Mononuclear cell (primary cell): ENCODE data around the gene TAF4. TPM values are rescaled to one million over a fixed set of nuclear protein-coding genes. Genes with fewer than 3 reads are reported as not detected.
"Not testable (repeated sequence)": the region's sequence is repeated elsewhere in the genome, so short reads cannot be mapped to it uniquely, and the experiment has no call there.

Experiments
- H3K27me3 ChIP-seq: 2 replicates; pipeline ENCODE4 v1.6.0; 2011; ENCODE audit warnings: low read length, control low read depth; ENCODE audit not compliant: insufficient read depth
- H3K4me1 ChIP-seq: 2 replicates; pipeline ENCODE4 v1.5.1; 2011; ENCODE audit warnings: mild to moderate bottlenecking, low read length, control low read depth; ENCODE audit not compliant: insufficient read depth
- H3K4me3 ChIP-seq: 2 replicates; pipeline ENCODE4 v1.5.1; 2011; ENCODE audit warnings: mild to moderate bottlenecking, low read length, moderate library complexity
- H3K9me3 ChIP-seq: 2 replicates; pipeline ENCODE4 v1.5.1; 2011; ENCODE audit warnings: low read depth, mild to moderate bottlenecking, control low read depth, low read length
- total RNA-seq: library from RNA; depleted of rRNA; stranded (reverse); fragments of >200 nt; gene quantifications from one replicate; pipeline ENCODE4 v1.2.3, GENCODE V29; 2012

TAF4 gene
- total RNA-seq, 1 donor = 7.7 TPM

GRCh38 chr20:61982191-61982950, 83.3 kb downstream of the TAF4 start:
- H3K27me3 ChIP-seq = no peaks in the 10 kb centered on the region
- H3K9me3 ChIP-seq = no peaks in the 10 kb centered on the region
- peaks cover 4% of the 10 kb centered on the region for H3K4me1 ChIP-seq
- H3K4me3 ChIP-seq = no peak overlapping the region

GRCh38 chr20:61981691-61982090, 84.0 kb downstream of the TAF4 start:
- H3K4me3 ChIP-seq, H3K9me3 ChIP-seq, H3K27me3 ChIP-seq, H3K4me1 ChIP-seq: not testable (repeated sequence)

- Histone ChIP-seq H3K9me3 (no peaks in the 10 kb centered on the region), H3K4me1 (peaks cover 4% of the 10 kb centered on the region), H3K4me3 (no peak overlapping the region), H3K27me3 (no peaks in the 10 kb centered on the region)
These were observed 84.8 kb downstream of the TAF4 start for GRCh38 chr20:61980647-61981583.

- Histone ChIP-seq H3K4me1 (peaks cover 4% of the 10 kb centered on the region), H3K9me3 (no peaks in the 10 kb centered on the region), H3K27me3 (no peaks in the 10 kb centered on the region), H3K4me3 (no peak overlapping the region)
These were observed 85.7 kb downstream of the TAF4 start for GRCh38 chr20:61979701-61980635.

- H3K4me1 ChIP-seq = peaks cover 4% of the 10 kb centered on the region
- no peaks in the 10 kb centered on the region for H3K27me3 ChIP-seq
- no peak overlapping the region for H3K4me3 ChIP-seq
- no peaks in the 10 kb centered on the region for H3K9me3 ChIP-seq
These were observed 86.6 kb downstream of the TAF4 start for GRCh38 chr20:61979090-61979489.

GRCh38 chr20:61978491-61978890, 87.2 kb downstream of the TAF4 start:
- Histone ChIP-seq H3K4me3 (no peak overlapping the region), H3K9me3 (no peaks in the 10 kb centered on the region), H3K27me3 (no peaks in the 10 kb centered on the region), H3K4me1 (peaks cover 4% of the 10 kb centered on the region)

GRCh38 chr20:61977419-61977786, 88.3 kb downstream of the TAF4 start:
- Histone ChIP-seq H3K27me3 (no peaks in the 10 kb centered on the region), H3K4me3 (no peak overlapping the region), H3K4me1 (peaks cover 4% of the 10 kb centered on the region), H3K9me3 (no peaks in the 10 kb centered on the region)

GRCh38 chr20:61976644-61977418, 88.8 kb downstream of the TAF4 start:
- Histone ChIP-seq H3K27me3 (no peaks in the 10 kb centered on the region), H3K9me3 (no peaks in the 10 kb centered on the region), H3K4me1 (peaks cover 4% of the 10 kb centered on the region), H3K4me3 (no peak overlapping the region)

GRCh38 chr20:61976263-61976643, 89.4 kb downstream of the TAF4 start:
- no peaks in the 10 kb centered on the region for H3K9me3 ChIP-seq
- peaks cover 4% of the 10 kb centered on the region for H3K4me1 ChIP-seq
- H3K4me3 ChIP-seq = no peak overlapping the region
- H3K27me3 ChIP-seq = no peaks in the 10 kb centered on the region

GRCh38 chr20:61975407-61976129, 90.1 kb downstream of the TAF4 start:
- no peak overlapping the region for H3K4me3 ChIP-seq

GRCh38 chr20:61974357-61974665, 91.4 kb downstream of the TAF4 start:
- Histone ChIP-seq H3K4me1 (no peaks in the 10 kb centered on the region), H3K27me3 (no peaks in the 10 kb centered on the region), H3K9me3 (no peaks in the 10 kb centered on the region), H3K4me3 (no peak overlapping the region)

More at GRCh38 chr20:61975407-61976129, 90.1 kb downstream of the TAF4 start:
- H3K4me1 ChIP-seq = no peaks in the 10 kb centered on the region
- no peaks in the 10 kb centered on the region for H3K27me3 ChIP-seq
- no peaks in the 10 kb centered on the region for H3K9me3 ChIP-seq

- H3K9me3 ChIP-seq = no peaks in the 10 kb centered on the region
- no peaks in the 10 kb centered on the region for H3K27me3 ChIP-seq
- no peak overlapping the region for H3K4me3 ChIP-seq
- H3K4me1 ChIP-seq = no peaks in the 10 kb centered on the region
These were observed 91.9 kb downstream of the TAF4 start for GRCh38 chr20:61973515-61974356.
